ENCODE results near the gene ACBD3. TPM values are rescaled to one million over a fixed set of nuclear protein-coding genes. Genes with fewer than 3 reads are reported as not detected.

ACBD3 gene
- total and polyA plus RNA-seq, 10 of the 15 experiments (the other 5 are each of a cell fraction or from before 2014, with no cell fraction given) = 7.5 to 27.9 (median 20.3) TPM

GRCh38 chr1:226097866-226098625 is 88.5 kb downstream of the ACBD3 start:
- DNase-seq (ENCODE audit: low read depth, low spot score) = no peak
- FAIRE-seq = no peak
- no peak overlapping the region for H3K4me2 ChIP-seq (ENCODE audit: control insufficient read depth, insufficient read depth)
- 53% methylated on average over 5 of the region's 5 CpGs for WGBS (ENCODE audit: insufficient coverage, insufficient replicate concordance, low lambda C conversion rate, missing lambda C conversion rate)
- H3K36me3 ChIP-seq (ENCODE audit: control insufficient read depth in 2 of 2, insufficient read depth in 2 of 2, low read length in 1 of 2) = no peaks in the 10 kb centered on the region
- intact Hi-C loops (cut with micrococcal nuclease; ENCODE audit: unreplicated experiment) = no loop called here
- H3K27me3 ChIP-seq (replicated peaks in 1 of 2; ENCODE audit: control insufficient read depth in 2 of 2, insufficient read depth in 2 of 2, low read length in 1 of 2) = no peaks in the 10 kb centered on the region
- H3K4me1 ChIP-seq (ENCODE audit: control insufficient read depth, insufficient read depth, low read length) = peaks cover 10% of the 10 kb centered on the region; the same call in 1 of the 2 replicates
- H3K27ac ChIP-seq (ENCODE audit: control insufficient read depth, insufficient read depth) = no peak overlapping the region
- in situ Hi-C loops (cut with MboI) = no loop called here
- ChIA-PET CTCF (interaction anchor here (0.8 to 2.5 kb wide), 3 partner anchors 27 to 111 kb away, joined by 3 to 12 read pairs (median 6); no protein-coding TSS in a partner anchor), RAD21 (ENCODE audit: unreplicated experiment) (interaction anchor here (0.6 to 1.3 kb wide), 3 partner anchors 27 to 235 kb away, joined by 3 read pairs; no protein-coding TSS in a partner anchor), POLR2A (interaction anchor here (1.1 kb wide), 1 partner anchor 10 kb away, joined by 3 read pairs; no protein-coding TSS in a partner anchor), SMC1A (ENCODE audit: uncharacterized antibody, unreplicated experiment) (interaction anchor here (1.1 to 4.3 kb wide), 5 partner anchors 8 to 33 kb away, joined by 3 to 16 read pairs (median 4); no protein-coding TSS in a partner anchor)
- BruUV-seq (replicated peaks) = no TSS peak
- no peak overlapping the region for H2AFZ ChIP-seq (ENCODE audit: control insufficient read depth, low read depth, low read length)
- no peaks in the 10 kb centered on the region for H3K9me3 ChIP-seq (replicated peaks; ENCODE audit: control insufficient read depth, insufficient read depth, low read length)
- H3K4me3 ChIP-seq = no peak overlapping the region
- no peaks in the 10 kb centered on the region for H3K79me2 ChIP-seq (ENCODE audit: control insufficient read depth, insufficient read depth, low read length)
- ATAC-seq = no peak
- no peaks in the 10 kb centered on the region for H4K20me1 ChIP-seq (ENCODE audit: control insufficient read depth, insufficient read depth)
- H3K9ac ChIP-seq (ENCODE audit: control insufficient read depth, insufficient read depth, low read length) = no peak overlapping the region
- TF ChIP-seq SKIL (IDR thresholded peaks at IDR 0.05; ENCODE audit: low read depth, poor library complexity, severe bottlenecking) (no peak), CHD4 (IDR thresholded peaks at IDR 0.05) (no peak), SREBF1 (IDR thresholded peaks at IDR 0.05; ENCODE audit: low read length) (no peak), BCL11A (IDR thresholded peaks at IDR 0.05; ENCODE audit: low read depth, low read length) (no peak), BACH1 (IDR thresholded peaks at IDR 0.05; ENCODE audit: borderline replicate concordance) (no peak), NR2C1 (IDR thresholded peaks at IDR 0.05) (no peak), TCF12 (IDR thresholded peaks at IDR 0.05; ENCODE audit: low read depth, low read length) (no peak), ZNF384 (IDR thresholded peaks at IDR 0.05; ENCODE audit: borderline replicate concordance, low read depth, low read length) (no peak), GATAD2B (conservative IDR thresholded peaks at IDR 0.05; ENCODE audit: low read depth) (no peak), ZNF622 (IDR thresholded peaks at IDR 0.05) (no peak)

Data from GM12878 (cell line).